Hepatocyte (in vitro differentiated cells): ENCODE data around the gene DIDO1. TPM values are rescaled to one million over a fixed set of nuclear protein-coding genes. Genes with fewer than 3 reads are reported as not detected.

Experiments used
- DNase-seq: peaks from one replicate; pipeline ENCODE4 v3.0.0-alpha.2; 2016; ENCODE audit warnings: low spot score
- H2AFZ ChIP-seq: fragments of 200-600 bp; sonication (generic); 2 replicates; pipeline ENCODE4 v1.6.0; 2016; ENCODE audit warnings: antibody characterized with exemption, mild to moderate bottlenecking
- H3K27ac ChIP-seq: fragments of 200-600 bp; sonication (generic); 2 replicates; pipeline ENCODE4 v1.5.1; 2016; ENCODE audit warnings: mild to moderate bottlenecking
- H3K27me3 ChIP-seq: fragments of 200-600 bp; sonication (generic); 2 replicates; pipeline ENCODE4 v1.6.1; 2016
- H3K36me3 ChIP-seq: fragments of 200-600 bp; sonication (generic); replicated peaks from 2 replicates; pipeline ENCODE4 v1.5.1; 2016; ENCODE audit warnings: low read depth; ENCODE audit not compliant: insufficient read depth
- H3K4me1 ChIP-seq: fragments of 200-600 bp; sonication (generic); 2 replicates; pipeline ENCODE4 v1.5.1; 2016; ENCODE audit warnings: mild to moderate bottlenecking, moderate library complexity; ENCODE audit not compliant: insufficient read depth
- H3K4me2 ChIP-seq: fragments of 200-600 bp; sonication (generic); 2 replicates; pipeline ENCODE4 v1.6.0; 2016
- H3K4me3 ChIP-seq: fragments of 200-600 bp; sonication (generic); 2 replicates; pipeline ENCODE4 v1.5.1; 2016; ENCODE audit warnings: mild to moderate bottlenecking
- H3K79me2 ChIP-seq: fragments of 200-600 bp; sonication (generic); 2 replicates; pipeline ENCODE4 v1.6.0; 2017; ENCODE audit warnings: mild to moderate bottlenecking
- H3K9me2 ChIP-seq: fragments of 200-600 bp; sonication (generic); replicated peaks from 2 replicates; pipeline ENCODE4 v1.6.0; 2017; ENCODE audit warnings: mild to moderate bottlenecking; ENCODE audit not compliant: insufficient read depth
- H3K9me3 ChIP-seq: fragments of 200-600 bp; sonication (generic); 2 replicates; pipeline ENCODE4 v1.5.1; 2016; ENCODE audit warnings: low read depth, mild to moderate bottlenecking
- H4K20me1 ChIP-seq: fragments of 200-600 bp; sonication (generic); 2 replicates; pipeline ENCODE4 v1.6.0; 2016; ENCODE audit warnings: mild to moderate bottlenecking; ENCODE audit not compliant: insufficient read depth, poor library complexity, severe bottlenecking
- EZH2 ChIP-seq: fragments of 200-600 bp; sonication (generic); IDR thresholded peaks from 2 replicates; pipeline ENCODE4 v1.6.1; 2016; ENCODE audit warnings: antibody characterized with exemption, mild to moderate bottlenecking, borderline replicate concordance
- EZH2phosphoT487 ChIP-seq: fragments of 200-600 bp; sonication (generic); IDR thresholded peaks from one replicate; pipeline ENCODE4 v1.6.1; 2018; ENCODE audit warnings: antibody characterized with exemption, mild to moderate bottlenecking, low read depth, moderate library complexity; ENCODE audit not compliant: unreplicated experiment, severe bottlenecking
- WGBS: methylation state at CpG from one replicate; pipeline ENCODE4 v1.1.6; 2016; ENCODE audit warnings: low lambda C conversion rate; ENCODE audit errors: missing lambda C conversion rate; 5-methylcytosine and 5-hydroxymethylcytosine counted together
- polyA plus RNA-seq: library from polyadenylated mRNA; unstranded; fragments of >200 nt; fragmentation: Nextera tagmentation; extraction: Ambion mirVana; gene quantifications from 2 replicates; pipeline ENCODE4 v1.2.1, GENCODE V29; 2016
- total RNA-seq: library from RNA; depleted of rRNA; stranded (reverse); fragments of >200 nt; gene quantifications from 2 replicates; pipeline ENCODE4 v1.2.3, GENCODE V29; 2014
- TF ChIP-seq, protein P1 (sequence below): fragments of 200-600 bp; sonication (generic); IDR thresholded peaks from 2 replicates; pipeline ENCODE4 v1.5.1; 2016; ENCODE audit warnings: antibody characterized with exemption, mild to moderate bottlenecking; ENCODE audit not compliant: poor library complexity

DIDO1 gene
- 31.5 and 31.6 TPM in 2 replicates for total RNA-seq
- 23.7 and 26.5 TPM in 2 replicates for polyA plus RNA-seq

DNA sequence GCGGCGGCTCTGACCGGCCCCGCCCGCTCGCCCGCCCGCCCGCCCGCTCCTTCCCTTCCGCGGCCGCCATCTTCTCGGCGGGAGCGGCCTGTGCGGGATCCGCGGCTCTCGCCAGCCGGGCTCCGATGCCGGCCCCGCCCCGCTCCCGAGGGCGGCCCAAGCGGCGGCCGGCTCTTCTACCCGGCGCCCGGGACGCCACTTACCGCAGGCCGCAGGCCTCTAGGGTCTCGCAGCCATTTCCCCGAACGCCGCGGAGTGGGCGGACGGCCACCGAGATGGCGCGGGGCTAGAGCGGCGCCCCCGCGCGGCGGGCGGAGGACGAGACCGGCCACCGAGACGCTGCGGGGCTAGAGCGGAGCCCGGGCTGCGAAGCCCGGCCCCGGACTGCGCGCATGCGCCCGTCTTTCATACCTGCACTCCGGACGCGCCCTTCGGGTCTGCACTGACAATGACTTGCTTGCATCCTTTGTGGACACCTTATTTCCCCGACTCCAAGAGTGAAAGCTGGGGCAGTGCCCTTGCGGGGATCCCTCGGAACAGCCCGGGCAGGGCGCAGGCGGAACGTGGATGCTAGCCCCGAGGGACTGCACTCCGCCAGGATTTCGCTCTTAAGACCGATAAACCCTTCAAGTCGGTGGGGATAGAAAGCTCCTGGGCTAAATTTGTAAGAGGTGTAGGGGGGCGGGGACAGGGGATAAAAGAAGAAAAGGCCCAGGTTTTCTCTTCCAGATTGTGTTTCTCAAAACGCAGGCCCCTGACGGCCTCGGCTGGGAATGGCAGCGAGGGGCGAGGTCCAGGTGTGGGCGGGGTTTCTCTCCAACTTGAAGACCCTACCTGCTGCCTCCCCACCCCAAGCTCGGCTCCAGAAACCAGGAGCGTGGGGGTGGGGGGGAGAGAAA lies at the start of gene DIDO1:
DIDO1 (minus strand) TSS at position 277 of the 899 bp plus-strand sequence.
- H4K20me1 ChIP-seq: peaks cover 58% of the 10 kb centered on the region
- H3K4me1 ChIP-seq: peaks cover 46% of the 10 kb centered on the region
- peak within 1 kb of the TSS; percentile 93 for H3K4me2 ChIP-seq
- no peak for TF ChIP-seq EZH2phosphoT487
- TF ChIP-seq, protein P1, sequence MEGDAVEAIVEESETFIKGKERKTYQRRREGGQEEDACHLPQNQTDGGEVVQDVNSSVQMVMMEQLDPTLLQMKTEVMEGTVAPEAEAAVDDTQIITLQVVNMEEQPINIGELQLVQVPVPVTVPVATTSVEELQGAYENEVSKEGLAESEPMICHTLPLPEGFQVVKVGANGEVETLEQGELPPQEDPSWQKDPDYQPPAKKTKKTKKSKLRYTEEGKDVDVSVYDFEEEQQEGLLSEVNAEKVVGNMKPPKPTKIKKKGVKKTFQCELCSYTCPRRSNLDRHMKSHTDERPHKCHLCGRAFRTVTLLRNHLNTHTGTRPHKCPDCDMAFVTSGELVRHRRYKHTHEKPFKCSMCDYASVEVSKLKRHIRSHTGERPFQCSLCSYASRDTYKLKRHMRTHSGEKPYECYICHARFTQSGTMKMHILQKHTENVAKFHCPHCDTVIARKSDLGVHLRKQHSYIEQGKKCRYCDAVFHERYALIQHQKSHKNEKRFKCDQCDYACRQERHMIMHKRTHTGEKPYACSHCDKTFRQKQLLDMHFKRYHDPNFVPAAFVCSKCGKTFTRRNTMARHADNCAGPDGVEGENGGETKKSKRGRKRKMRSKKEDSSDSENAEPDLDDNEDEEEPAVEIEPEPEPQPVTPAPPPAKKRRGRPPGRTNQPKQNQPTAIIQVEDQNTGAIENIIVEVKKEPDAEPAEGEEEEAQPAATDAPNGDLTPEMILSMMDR: peak; percentile 28
- H3K9me3 ChIP-seq: no peaks in the 10 kb centered on the region
- H3K4me3 ChIP-seq: peak within 1 kb of the TSS; percentile 66
- 1% methylated on average over 68 of the region's 92 CpGs for WGBS
- peak within 1 kb of the TSS; percentile 38 for H2AFZ ChIP-seq
- peak within 1 kb of the TSS; percentile 98 for H3K27ac ChIP-seq
- H3K79me2 ChIP-seq: peaks cover 92% of the 10 kb centered on the region
- no peaks in the 10 kb centered on the region for H3K9me2 ChIP-seq
- peak; percentile 97 for DNase-seq
- H3K36me3 ChIP-seq: no peaks in the 10 kb centered on the region
- no peaks in the 10 kb centered on the region for H3K27me3 ChIP-seq

DNA sequence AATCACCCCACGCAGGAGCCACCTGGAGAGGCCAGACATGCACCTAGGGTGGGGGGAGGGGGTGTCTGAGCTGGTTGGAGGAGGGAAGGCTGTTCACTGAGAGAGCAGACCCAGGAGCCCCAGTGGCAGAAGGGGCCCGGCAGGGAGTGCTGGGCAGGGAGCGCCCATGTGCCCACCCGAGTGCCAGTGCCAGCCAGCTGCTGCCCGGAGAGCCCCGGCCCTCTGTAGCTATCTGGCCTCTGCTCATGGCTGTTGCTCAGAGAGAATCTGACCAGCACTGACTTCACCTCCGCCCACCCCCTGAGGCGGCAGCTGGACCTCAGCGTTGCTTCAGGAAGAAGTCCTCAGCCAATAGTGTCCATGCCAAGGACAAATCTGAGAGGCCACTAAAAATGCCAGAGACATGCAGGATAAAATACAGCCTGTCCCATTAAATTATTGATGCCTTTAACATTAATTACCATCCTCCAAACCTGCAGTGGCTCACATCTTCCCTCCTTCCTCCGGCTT lies 49.0 kb upstream of the DIDO1 start:
- Histone ChIP-seq H3K4me3 (no peak overlapping the region), H3K79me2 (no peaks in the 10 kb centered on the region), H3K4me2 (no peak overlapping the region), H3K27ac (no peak overlapping the region), H3K9me3 (no peaks in the 10 kb centered on the region), H3K9me2 (no peaks in the 10 kb centered on the region), H3K36me3 (no peaks in the 10 kb centered on the region), H3K27me3 (peaks cover 59% of the 10 kb centered on the region), H2AFZ (no peak overlapping the region), H3K4me1 (peaks cover 10% of the 10 kb centered on the region), H4K20me1 (no peaks in the 10 kb centered on the region)
- no peak for DNase-seq
- 65% methylated on average over 10 of the region's 10 CpGs for WGBS
- TF ChIP-seq, protein P1: no peak
- no peak for TF ChIP-seq EZH2phosphoT487
- no peak for TF ChIP-seq EZH2

DNA sequence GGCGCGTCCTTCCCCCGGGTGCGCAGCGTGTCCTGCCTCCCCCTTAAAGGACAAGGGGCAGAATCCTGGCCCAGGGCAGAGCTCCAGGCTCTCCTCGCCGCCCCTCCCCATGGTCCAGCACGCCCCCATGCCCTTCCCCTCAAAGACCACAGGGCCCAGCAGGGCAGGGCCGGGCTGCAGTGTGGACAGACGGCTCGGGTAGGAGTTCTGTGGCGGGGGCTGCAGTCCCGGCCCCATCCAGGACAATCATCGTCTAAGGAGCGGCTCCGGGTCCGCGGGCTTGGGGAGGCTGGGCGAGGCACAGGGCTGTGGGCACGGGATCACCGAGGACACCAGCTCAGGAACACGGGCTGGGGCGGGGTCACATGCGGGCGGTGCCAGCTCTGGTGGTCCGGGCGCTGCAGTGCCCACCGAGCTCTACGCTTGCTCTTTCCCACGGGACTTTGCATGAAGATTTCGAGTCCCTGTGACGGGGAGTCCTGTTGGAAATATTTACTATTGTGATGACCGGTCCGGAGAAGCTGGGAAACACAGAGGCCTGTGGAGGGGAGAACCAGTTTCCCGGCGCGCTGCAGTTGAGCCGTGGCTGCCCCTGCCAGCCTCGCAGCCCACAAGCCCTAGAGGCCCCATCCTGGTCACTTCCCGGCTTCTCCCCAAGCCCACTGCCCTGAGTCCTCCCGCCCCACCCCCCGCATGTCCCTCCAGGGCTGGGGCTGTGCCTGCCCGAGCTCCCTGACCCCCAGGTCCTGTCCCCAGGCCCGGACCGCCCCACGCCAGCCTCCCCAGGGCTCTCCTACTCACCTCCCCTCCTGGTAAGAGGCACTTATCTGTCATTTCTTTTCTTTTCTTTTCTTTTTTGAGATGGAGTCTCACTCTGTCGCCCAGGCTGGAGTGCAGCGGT lies 46.8 kb upstream of the DIDO1 start:
- Histone ChIP-seq H3K79me2 (no peaks in the 10 kb centered on the region), H3K4me1 (peaks cover 10% of the 10 kb centered on the region), H3K27ac (no peak overlapping the region), H3K9me2 (no peaks in the 10 kb centered on the region), H4K20me1 (no peaks in the 10 kb centered on the region), H3K4me2 (peak overlapping the region; percentile 76), H2AFZ (no peak overlapping the region), H3K9me3 (no peaks in the 10 kb centered on the region), H3K27me3 (peaks cover 42% of the 10 kb centered on the region), H3K4me3 (no peak overlapping the region), H3K36me3 (no peaks in the 10 kb centered on the region)
- DNase-seq: no peak
- TF ChIP-seq EZH2 (no peak), EZH2phosphoT487 (no peak)
- TF ChIP-seq, protein P1: no peak
- WGBS: 18% methylated on average over 28 of the region's 48 CpGs
